Neuronal stem cell (in vitro differentiated cells): ENCODE measurements around the gene IL10RB.

Experiments used
- DNase-seq: peaks from one replicate; pipeline ENCODE4 v3.0.0-alpha.2; 2013; ENCODE audit warnings: low spot score
- H2AFZ ChIP-seq: one replicate; pipeline ENCODE4 v1.6.1; 2013; ENCODE audit warnings: mild to moderate bottlenecking, low read length, inconsistent platforms
- H2AK5ac ChIP-seq: 2 replicates; pipeline ENCODE4 v1.6.1; 2013; ENCODE audit warnings: low read depth, mild to moderate bottlenecking, inconsistent platforms, low read length, moderate library complexity, mixed read lengths
- H2BK120ac ChIP-seq: 2 replicates; pipeline ENCODE4 v1.6.1; 2013; ENCODE audit warnings: low read depth, mild to moderate bottlenecking, inconsistent platforms, low read length, moderate library complexity, mixed read lengths
- H2BK12ac ChIP-seq: one replicate; pipeline ENCODE4 v1.6.1; 2013; ENCODE audit warnings: low read length, inconsistent platforms
- H2BK15ac ChIP-seq: 2 replicates; pipeline ENCODE4 v1.6.1; 2013; ENCODE audit warnings: mild to moderate bottlenecking, low read length, inconsistent platforms, mixed read lengths
- H2BK5ac ChIP-seq: one replicate; pipeline ENCODE4 v1.6.1; 2013; ENCODE audit warnings: inconsistent platforms, mild to moderate bottlenecking, low read length, moderate library complexity
- H3K14ac ChIP-seq: one replicate; pipeline ENCODE4 v1.6.1; 2013; ENCODE audit warnings: low read length, inconsistent platforms
- H3K18ac ChIP-seq: 2 replicates; pipeline ENCODE4 v1.6.1; 2013; ENCODE audit warnings: low read length, inconsistent platforms
- H3K23ac ChIP-seq: 2 replicates; pipeline ENCODE4 v1.6.1; 2013; ENCODE audit warnings: low read depth, mild to moderate bottlenecking, mixed read lengths, low read length, inconsistent platforms; ENCODE audit not compliant: poor library complexity
- H3K27ac ChIP-seq: replicated peaks from 3 replicates; pipeline ENCODE4 v1.5.1; 2013; ENCODE audit warnings: low read length, inconsistent platforms
- H3K27me3 ChIP-seq, 3 experiments: 2 replicates each; pipeline ENCODE4 v1.6.1; 2013; ENCODE audit warnings: low read length in 3 of 3, mild to moderate bottlenecking in 2 of 3, inconsistent platforms in 1 of 3, low read depth in 1 of 3, mixed read lengths in 1 of 3, moderate library complexity in 1 of 3; ENCODE audit not compliant: control insufficient read depth in 3 of 3, insufficient read depth in 3 of 3
- H3K36me3 ChIP-seq, 2 donors: replicated peaks in 1 of 2; 2 replicates each; pipeline ENCODE4 v1.6.1; 2013; ENCODE audit warnings: low read length in 2 of 2; ENCODE audit not compliant: control insufficient read depth in 2 of 2, insufficient read depth in 2 of 2
- H3K4ac ChIP-seq: 2 replicates; pipeline ENCODE4 v1.6.1; 2013; ENCODE audit warnings: inconsistent platforms, mild to moderate bottlenecking, low read length, moderate library complexity
- H3K4me1 ChIP-seq, 2 donors: 1 replicate in 1 of 2; 2 replicates in 1 of 2; pipeline ENCODE4 v1.6.1; 2013; ENCODE audit warnings: low read length in 2 of 2, low read depth in 1 of 2; ENCODE audit not compliant: control insufficient read depth in 2 of 2, insufficient read depth in 1 of 2
- H3K4me2 ChIP-seq: one replicate; pipeline ENCODE4 v1.6.1; 2013; ENCODE audit warnings: mild to moderate bottlenecking, low read length, inconsistent platforms; ENCODE audit not compliant: insufficient read depth, poor library complexity, severe bottlenecking
- H3K4me3 ChIP-seq, 2 donors: 2 replicates each; pipeline ENCODE4 v1.5.1; 2013; ENCODE audit warnings: low read length in 2 of 2, mild to moderate bottlenecking in 2 of 2, inconsistent platforms in 1 of 2, moderate library complexity in 1 of 2
- H3K79me1 ChIP-seq: one replicate; pipeline ENCODE4 v1.6.1; 2013; ENCODE audit warnings: low read depth, mild to moderate bottlenecking, inconsistent platforms, low read length, moderate library complexity
- H3K9ac ChIP-seq: one replicate; pipeline ENCODE4 v1.6.1; 2013; ENCODE audit warnings: mild to moderate bottlenecking, low read depth, low read length, inconsistent platforms; ENCODE audit not compliant: poor library complexity
- H3K9me3 ChIP-seq, 2 donors: replicated peaks in 1 of 2; 2 replicates each; pipeline versions ENCODE3 to v1.6.1; 2013; ENCODE audit warnings: low read length in 2 of 2, mild to moderate bottlenecking in 2 of 2, inconsistent platforms in 1 of 2, low read depth in 1 of 2, mixed read lengths in 1 of 2, moderate library complexity in 1 of 2; ENCODE audit not compliant: control insufficient read depth in 2 of 2, insufficient read depth in 1 of 2
- H4K8ac ChIP-seq: one replicate; pipeline ENCODE4 v1.6.1; 2013; ENCODE audit warnings: low read depth, mild to moderate bottlenecking, inconsistent platforms, low read length, moderate library complexity
- H4K91ac ChIP-seq: one replicate; pipeline ENCODE4 v1.6.1; 2013; ENCODE audit warnings: low read length, low read depth, mild to moderate bottlenecking, inconsistent platforms; ENCODE audit not compliant: poor library complexity
- WGBS, 2 donors: extraction: QIAGEN DNeasy Blood & Tissue Kit; methylation state at CpG; one replicate each; pipeline ENCODE4 v1.1.7; 2013; ENCODE audit warnings: missing lambda C conversion rate in 2 of 2, mixed read lengths in 1 of 2; ENCODE audit not compliant: insufficient read length in 2 of 2, insufficient replicate concordance in 1 of 2; ENCODE audit errors: extremely low coverage in 2 of 2; 5-methylcytosine and 5-hydroxymethylcytosine counted together

The IL10RB gene

DNA sequence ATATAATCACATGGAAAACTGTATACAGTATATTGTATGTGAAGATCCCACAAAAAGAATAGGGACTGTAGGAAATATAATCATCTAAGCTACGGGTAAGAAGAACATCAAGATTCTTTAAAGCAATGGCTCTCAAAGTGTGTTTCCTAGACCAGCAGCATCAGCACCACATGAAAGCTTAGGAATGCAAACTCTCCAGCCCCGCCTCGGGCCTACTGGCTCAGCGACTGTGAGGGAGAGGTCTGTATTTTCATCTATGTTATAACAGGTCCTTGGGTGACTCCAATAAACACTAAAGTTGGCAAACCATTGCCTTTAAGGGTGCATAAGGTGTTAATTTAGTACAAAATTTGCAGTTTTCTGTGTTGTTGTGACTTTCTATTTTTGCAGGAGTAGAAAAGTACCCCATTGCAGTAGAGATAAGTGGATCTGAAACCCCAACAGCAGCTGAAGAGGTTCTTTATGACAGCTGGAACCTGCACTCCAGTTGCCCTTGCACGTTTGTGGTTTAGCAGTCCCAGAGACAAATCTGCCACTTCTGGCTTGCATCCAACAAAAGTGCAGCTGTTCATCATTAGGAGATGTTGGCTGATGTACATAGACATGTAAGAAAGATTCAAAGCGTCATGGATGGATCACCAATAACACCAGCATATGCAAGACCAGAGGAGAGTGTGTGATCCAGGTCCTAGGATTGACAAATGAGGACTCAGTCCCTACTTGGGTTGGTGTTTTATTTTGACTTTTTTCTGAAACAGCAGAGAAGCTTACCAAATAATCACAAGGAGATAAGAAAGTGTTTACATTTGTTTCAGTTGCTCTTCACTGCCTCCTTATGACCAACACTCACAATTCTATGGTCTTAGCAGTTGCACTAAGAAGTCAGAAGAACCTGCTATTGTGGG lies 42.7 kb downstream of the IL10RB start:
- Histone ChIP-seq H2BK12ac (no peak overlapping the region), H3K9ac (no peak overlapping the region), H2BK15ac (no peak overlapping the region), H2AFZ (no peak overlapping the region), H3K36me3 (no peaks in the 10 kb centered on the region), H4K91ac (no peak overlapping the region), H3K9me3 (peaks cover 2 to 10% of the 10 kb centered on the region in 2 donors), H3K27ac (no peak overlapping the region), H2BK5ac (no peak overlapping the region), H2AK5ac (no peak overlapping the region), H4K8ac (no peak overlapping the region), H2BK120ac (no peak overlapping the region), H3K4ac (no peak overlapping the region), H3K79me1 (no peaks in the 10 kb centered on the region), H3K23ac (no peak overlapping the region), H3K4me3 (no peak overlapping the region), H3K18ac (no peak overlapping the region), H3K27me3 (no peaks in the 10 kb centered on the region), H3K4me2 (no peak overlapping the region), H3K4me1 (no peaks in the 10 kb centered on the region), H3K14ac (no peak overlapping the region)
- WGBS, 2 donors = no CpG with 5 or more reads among the region's 6 CpGs
- no peak for DNase-seq

DNA sequence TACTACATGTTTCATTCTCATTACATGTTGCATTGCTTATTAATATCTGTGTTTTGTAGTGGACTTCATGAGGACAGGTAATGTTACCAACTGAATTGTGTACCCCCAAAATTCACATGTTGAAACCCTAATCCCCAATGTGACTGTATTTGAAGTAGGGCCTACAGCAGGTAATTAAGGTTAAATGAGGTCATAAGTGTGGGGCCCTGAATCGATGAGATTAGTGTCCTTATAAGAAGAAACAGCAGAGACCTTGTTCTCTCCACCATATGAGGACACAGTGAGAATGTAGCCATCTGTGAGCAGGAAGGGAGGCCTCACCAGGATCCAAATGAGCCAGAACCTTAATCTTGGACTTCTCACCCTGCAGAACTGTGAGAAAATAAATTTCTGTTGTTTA lies 43.6 kb downstream of the IL10RB start:
- H3K79me1 ChIP-seq = no peaks in the 10 kb centered on the region
- no peak for DNase-seq
- no peak overlapping the region for H3K14ac ChIP-seq
- no peak overlapping the region for H4K8ac ChIP-seq
- no peak overlapping the region for H3K4ac ChIP-seq
- no peak overlapping the region for H2BK5ac ChIP-seq
- no peak overlapping the region for H2AK5ac ChIP-seq
- no peaks in the 10 kb centered on the region for H3K27me3 ChIP-seq
- no peaks in the 10 kb centered on the region for H3K36me3 ChIP-seq
- no peak overlapping the region for H2AFZ ChIP-seq
- H3K4me1 ChIP-seq = no peaks in the 10 kb centered on the region
- no peak overlapping the region for H2BK120ac ChIP-seq
- H2BK12ac ChIP-seq = no peak overlapping the region
- H3K4me3 ChIP-seq = no peak overlapping the region
- H2BK15ac ChIP-seq = no peak overlapping the region
- WGBS, 2 donors = no CpG with 5 or more reads among the region's 1 CpG
- H3K9ac ChIP-seq = no peak overlapping the region
- no peak overlapping the region for H3K18ac ChIP-seq
- no peak overlapping the region for H3K4me2 ChIP-seq
- H3K9me3 ChIP-seq = peaks cover 2 to 12% of the 10 kb centered on the region in 2 donors
- H3K27ac ChIP-seq = no peak overlapping the region
- H4K91ac ChIP-seq = no peak overlapping the region
- no peak overlapping the region for H3K23ac ChIP-seq

DNA sequence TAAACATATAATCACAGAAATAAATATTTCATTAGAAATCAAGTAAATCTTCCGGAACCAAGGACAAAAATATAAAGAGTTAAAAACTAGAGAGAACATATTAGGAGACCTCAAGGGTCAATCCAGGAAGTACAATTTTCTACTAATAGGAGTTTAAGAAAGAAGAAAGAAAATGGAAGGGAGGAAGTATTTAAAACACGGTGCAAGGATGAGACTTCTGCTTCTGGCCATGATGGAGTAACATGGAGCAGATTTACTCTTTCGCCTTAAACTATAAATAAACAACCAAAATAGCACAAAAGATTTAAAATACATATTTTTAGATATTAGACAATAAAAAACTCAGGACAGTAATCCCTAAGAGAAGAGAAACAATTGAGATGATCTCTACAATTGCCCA lies 46.0 kb downstream of the IL10RB start:
- H3K4me2 ChIP-seq = no peak overlapping the region
- no peaks in the 10 kb centered on the region for H3K4me1 ChIP-seq
- H3K4ac ChIP-seq = no peak overlapping the region
- H3K18ac ChIP-seq = no peak overlapping the region
- no peaks in the 10 kb centered on the region for H3K79me1 ChIP-seq
- H3K9me3 ChIP-seq = peaks cover 2 to 12% of the 10 kb centered on the region in 2 donors
- no peak overlapping the region for H2BK120ac ChIP-seq
- H3K4me3 ChIP-seq = no peak overlapping the region
- H4K91ac ChIP-seq = no peak overlapping the region
- H2BK5ac ChIP-seq = no peak overlapping the region
- no CpG with 5 or more reads among the region's 3 CpGs for WGBS, 2 donors
- H2AK5ac ChIP-seq = no peak overlapping the region
- no peaks in the 10 kb centered on the region for H3K36me3 ChIP-seq
- no peak for DNase-seq
- no peak overlapping the region for H2BK15ac ChIP-seq
- no peak overlapping the region for H3K23ac ChIP-seq
- no peak overlapping the region for H4K8ac ChIP-seq
- H3K27ac ChIP-seq = no peak overlapping the region
- no peak overlapping the region for H3K14ac ChIP-seq
- H2BK12ac ChIP-seq = no peak overlapping the region
- H3K9ac ChIP-seq = no peak overlapping the region
- H2AFZ ChIP-seq = no peak overlapping the region
- H3K27me3 ChIP-seq = peaks cover 0 to 2% (median 0%) of the 10 kb centered on the region in 3 experiments

DNA sequence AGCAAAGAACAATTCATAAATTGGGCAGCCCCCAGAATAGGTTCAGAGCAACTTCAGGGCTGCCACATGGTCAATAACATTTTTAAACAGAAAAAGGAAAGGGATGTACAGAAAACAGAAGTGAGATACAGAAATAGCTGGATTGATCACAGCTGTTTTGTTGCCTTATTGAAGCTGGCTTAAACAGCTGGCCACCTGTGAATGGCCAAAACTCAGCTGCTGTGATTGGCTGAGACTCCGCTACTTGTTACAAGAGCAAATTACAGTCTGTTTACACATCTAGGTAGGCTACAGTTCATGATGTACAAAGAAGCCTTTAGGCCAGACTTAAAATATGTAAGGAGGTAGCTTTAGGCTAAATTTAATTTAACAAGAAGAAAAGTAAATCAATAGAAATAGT lies 47.0 kb downstream of the IL10RB start:
- Histone ChIP-seq H3K4me3 (no peak overlapping the region), H4K8ac (no peak overlapping the region), H3K14ac (no peak overlapping the region), H2BK120ac (no peak overlapping the region), H2BK12ac (no peak overlapping the region), H3K36me3 (no peaks in the 10 kb centered on the region), H2BK15ac (no peak overlapping the region), H3K4me2 (no peak overlapping the region), H4K91ac (no peak overlapping the region), H3K23ac (no peak overlapping the region), H3K27me3 (peaks cover 0 to 2% (median 0%) of the 10 kb centered on the region in 3 experiments), H2AFZ (no peak overlapping the region), H3K4ac (no peak overlapping the region), H2BK5ac (no peak overlapping the region), H3K9ac (no peak overlapping the region), H3K18ac (no peak overlapping the region), H2AK5ac (no peak overlapping the region), H3K4me1 (no peaks in the 10 kb centered on the region), H3K79me1 (no peaks in the 10 kb centered on the region), H3K9me3 (peaks cover 2 to 12% of the 10 kb centered on the region in 2 donors), H3K27ac (no peak overlapping the region)
- no peak for DNase-seq
- no CpG with 5 or more reads among the region's 1 CpG for WGBS, 2 donors
